C4-2B (cell line): Measurements from ENCODE around the gene GALNT17.

Experiments
- H3K27ac ChIP-seq: fragments of 450-650 bp; 2 replicates; pipeline ENCODE4 v1.5.1; 2017
- CTCF ChIP-seq: fragments of 450-650 bp; conservative IDR thresholded peaks from 2 replicates; pipeline ENCODE4 v1.5.1; 2017; ENCODE audit warnings: mild to moderate bottlenecking
- ZFX ChIP-seq: fragments of 450-650 bp; IDR thresholded peaks from 2 replicates; pipeline ENCODE4 v1.6.1; 2017

GALNT17 gene

GRCh38 chr7:71716690-71717089 is 584.7 kb downstream of the GALNT17 start:
- TF ChIP-seq ZFX (no peak), CTCF (no peak)
- no peak overlapping the region for H3K27ac ChIP-seq

- TF ChIP-seq CTCF = no peak
- TF ChIP-seq ZFX = no peak
These were observed 586.6 kb downstream of the GALNT17 start for GRCh38 chr7:71718563-71718962.

GRCh38 chr7:71721742-71722141 is 589.8 kb downstream of the GALNT17 start:
- TF ChIP-seq ZFX = no peak
- TF ChIP-seq CTCF = no peak
- H3K27ac ChIP-seq = no peak overlapping the region

More at GRCh38 chr7:71718563-71718962, 586.6 kb downstream of the GALNT17 start:
- no peak overlapping the region for H3K27ac ChIP-seq

GRCh38 chr7:71723859-71724258 is 591.9 kb downstream of the GALNT17 start:
- H3K27ac ChIP-seq = no peak overlapping the region
- TF ChIP-seq CTCF (no peak), ZFX (no peak)

GRCh38 chr7:71727347-71727746 is 595.4 kb downstream of the GALNT17 start:
- no peak overlapping the region for H3K27ac ChIP-seq
- TF ChIP-seq CTCF = no peak
- TF ChIP-seq ZFX = no peak

- H3K27ac ChIP-seq = no peak overlapping the region
- TF ChIP-seq CTCF (no peak), ZFX (no peak)
These were observed 599.8 kb downstream of the GALNT17 start for GRCh38 chr7:71731740-71732139.

GRCh38 chr7:71733107-71733870 is 601.3 kb downstream of the GALNT17 start:
- H3K27ac ChIP-seq = no peak overlapping the region
- TF ChIP-seq ZFX (no peak), CTCF (peak; percentile 89)
